HEK293 (cell line): ENCODE results near the gene ZNF841.

Source experiments
- ELK4 ChIP-seq: IDR thresholded peaks from 2 replicates; pipeline ENCODE4 v1.6.1; 2011; ENCODE audit warnings: mild to moderate bottlenecking, low read depth, low read length, borderline replicate concordance
- INSM2 ChIP-seq: fragments of 450-650 bp; formaldehyde crosslinking; IDR thresholded peaks from 2 replicates; pipeline ENCODE4 v1.5.1; 2016; ENCODE audit warnings: missing biosample characterization, missing genetic modification characterization
- KLF10 ChIP-seq: fragments of 450-650 bp; IDR thresholded peaks from 2 replicates; pipeline ENCODE4 v1.5.1; 2018; ENCODE audit warnings: missing biosample characterization, mild to moderate bottlenecking, missing genetic modification characterization
- KLF7 ChIP-seq: fragments of 450-650 bp; formaldehyde crosslinking; IDR thresholded peaks from 2 replicates; pipeline ENCODE4 v1.5.1; 2016; ENCODE audit warnings: missing biosample characterization, missing genetic modification characterization, borderline replicate concordance
- KLF9 ChIP-seq: fragments of 450-650 bp; formaldehyde crosslinking; IDR thresholded peaks from 2 replicates; pipeline ENCODE4 v1.5.1; 2016; ENCODE audit warnings: missing biosample characterization, missing genetic modification characterization, low read depth
- PRDM10 ChIP-seq: fragments of 450-650 bp; formaldehyde crosslinking; IDR thresholded peaks from 2 replicates; pipeline ENCODE4 v1.5.1; 2016; ENCODE audit warnings: missing biosample characterization, missing genetic modification characterization
- SCRT2 ChIP-seq: fragments of 450-650 bp; formaldehyde crosslinking; IDR thresholded peaks from 2 replicates; pipeline ENCODE4 v1.5.1; 2016; ENCODE audit warnings: missing biosample characterization, missing genetic modification characterization
- SP3 ChIP-seq: fragments of 450-650 bp; formaldehyde crosslinking; IDR thresholded peaks from 2 replicates; pipeline ENCODE4 v1.5.1; 2016; ENCODE audit warnings: missing biosample characterization, missing genetic modification characterization
- TRIM28 ChIP-seq: IDR thresholded peaks from 2 replicates; pipeline ENCODE4 v1.6.1; 2011; ENCODE audit warnings: low read length, control low read depth, borderline replicate concordance
- ZBTB10 ChIP-seq: fragments of 450-650 bp; formaldehyde crosslinking; IDR thresholded peaks from 2 replicates; pipeline ENCODE4 v1.5.1; 2016; ENCODE audit warnings: missing biosample characterization, missing genetic modification characterization
- ZFHX2 ChIP-seq: fragments of 450-650 bp; formaldehyde crosslinking; conservative IDR thresholded peaks from 2 replicates; pipeline ENCODE4 v1.5.1; 2016; ENCODE audit warnings: missing biosample characterization, missing genetic modification characterization
- ZNF148 ChIP-seq: fragments of 450-650 bp; formaldehyde crosslinking; IDR thresholded peaks from 2 replicates; pipeline ENCODE4 v1.5.0; 2017; ENCODE audit warnings: missing biosample characterization, missing genetic modification characterization, borderline replicate concordance
- ZNF335 ChIP-seq: fragments of 450-650 bp; formaldehyde crosslinking; conservative IDR thresholded peaks from 2 replicates; pipeline ENCODE4 v1.5.1; 2016; ENCODE audit warnings: missing biosample characterization, missing genetic modification characterization
- ZNF341 ChIP-seq: fragments of 450-650 bp; formaldehyde crosslinking; IDR thresholded peaks from 2 replicates; pipeline ENCODE4; 2016; ENCODE audit warnings: low read depth, missing biosample characterization, missing genetic modification characterization
- ZNF362 ChIP-seq: fragments of 450-650 bp; formaldehyde crosslinking; IDR thresholded peaks from 2 replicates; pipeline ENCODE4 v1.5.1; 2016; ENCODE audit warnings: missing biosample characterization, missing genetic modification characterization
- ZNF366 ChIP-seq: fragments of 450-650 bp; formaldehyde crosslinking; conservative IDR thresholded peaks from 2 replicates; pipeline ENCODE4 v1.5.1; 2016; ENCODE audit warnings: missing biosample characterization, missing genetic modification characterization
- ZNF426 ChIP-seq: fragments of 450-650 bp; formaldehyde crosslinking; IDR thresholded peaks from 2 replicates; pipeline ENCODE4 v1.5.1; 2017; ENCODE audit warnings: missing biosample characterization, missing genetic modification characterization, mild to moderate bottlenecking, inconsistent platforms, moderate library complexity
- ZNF449 ChIP-seq: fragments of 450-650 bp; formaldehyde crosslinking; IDR thresholded peaks from 2 replicates; pipeline ENCODE4 v1.5.1; 2017; ENCODE audit warnings: missing biosample characterization, mild to moderate bottlenecking, missing genetic modification characterization, moderate library complexity
- ZNF549 ChIP-seq: fragments of 450-650 bp; IDR thresholded peaks from 2 replicates; pipeline ENCODE4 v1.5.1; 2018; ENCODE audit warnings: missing biosample characterization, missing genetic modification characterization, mild to moderate bottlenecking, inconsistent platforms, moderate library complexity
- ZNF645 ChIP-seq: fragments of 450-650 bp; formaldehyde crosslinking; IDR thresholded peaks from 2 replicates; pipeline ENCODE4; 2016; ENCODE audit warnings: missing biosample characterization, missing genetic modification characterization
- ZNF658 ChIP-seq: fragments of 450-650 bp; formaldehyde crosslinking; IDR thresholded peaks from 2 replicates; pipeline ENCODE4; 2016; ENCODE audit warnings: missing biosample characterization, missing genetic modification characterization
- ZNF785 ChIP-seq: fragments of 450-650 bp; formaldehyde crosslinking; IDR thresholded peaks from 2 replicates; pipeline ENCODE4 v1.5.1; 2016; ENCODE audit warnings: missing biosample characterization, missing genetic modification characterization
- ZNF843 ChIP-seq: fragments of 450-650 bp; formaldehyde crosslinking; IDR thresholded peaks from 2 replicates; pipeline ENCODE4 v1.5.1; 2016; ENCODE audit warnings: missing biosample characterization, missing genetic modification characterization

Gene ZNF841

GRCh38 chr19:52028027-52028779 lies 67.4 kb downstream of the ZNF841 start, which contains the start of gene ZNF614 (continued):
- TF ChIP-seq PRDM10 (tag by site-specific recombination) (no peak), ZNF645 (tag by site-specific recombination) (no peak), ZNF843 (tag by site-specific recombination) (no peak), ZNF366 (no peak), ZNF362 (tag by site-specific recombination) (no peak), ZNF335 (tag by site-specific recombination) (peak; percentile 98), SCRT2 (tag by site-specific recombination) (no peak), ZNF148 (tag by site-specific recombination) (no peak), SP3 (tag by site-specific recombination) (peak; percentile 54), ZNF449 (tag by site-specific recombination) (peak; percentile 80), ZNF549 (tag by site-specific recombination) (no peak), ZNF426 (no peak), ELK4 (no peak), KLF9 (tag by site-specific recombination) (no peak; the same call in 1 of the 2 replicates), KLF10 (tag by site-specific recombination) (no peak), INSM2 (tag by site-specific recombination) (no peak), ZBTB10 (tag by site-specific recombination) (peak; percentile 59), TRIM28 (peak; percentile 63; the same call in 1 of the 2 replicates), KLF7 (tag by site-specific recombination) (no peak), ZFHX2 (tag by site-specific recombination) (no peak), ZNF341 (no peak), ZNF658 (tag by site-specific recombination) (no peak), ZNF785 (tag by site-specific recombination) (no peak)
